ENCODE data around the gene C3orf18.
"Not testable (repeated sequence)": the region's sequence is repeated elsewhere in the genome, so short reads cannot be mapped to it uniquely, and the experiment has no call there.

The C3orf18 gene

DNA sequence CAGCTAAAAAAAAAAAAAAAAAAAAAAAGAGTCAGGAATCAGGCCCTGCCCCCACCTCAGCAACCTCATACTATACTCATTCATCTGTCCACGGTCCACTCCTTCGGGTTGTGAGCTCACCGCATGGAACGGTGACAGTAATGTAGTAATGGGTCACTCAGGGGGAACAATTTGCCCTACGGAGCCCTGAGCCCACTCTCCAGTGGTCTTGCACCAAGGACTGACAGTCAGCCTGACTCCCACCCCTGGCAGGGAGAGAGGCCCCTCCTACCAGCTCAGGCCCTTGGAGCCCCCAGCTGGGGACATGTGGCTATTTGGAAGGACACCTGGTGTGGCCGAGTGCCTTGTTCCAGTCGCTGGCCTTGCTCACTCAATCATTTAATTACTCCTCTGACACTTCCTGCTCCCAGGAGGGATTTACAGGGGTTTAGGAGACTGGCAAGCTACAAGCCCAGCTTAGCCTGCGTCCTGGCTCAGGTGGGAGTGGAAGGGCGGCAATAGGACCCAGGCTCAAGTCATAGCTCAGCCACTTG, 44.2 kb downstream of the C3orf18 start:
- no peak for DNase-seq (ENCODE audit: low read depth)

DNA sequence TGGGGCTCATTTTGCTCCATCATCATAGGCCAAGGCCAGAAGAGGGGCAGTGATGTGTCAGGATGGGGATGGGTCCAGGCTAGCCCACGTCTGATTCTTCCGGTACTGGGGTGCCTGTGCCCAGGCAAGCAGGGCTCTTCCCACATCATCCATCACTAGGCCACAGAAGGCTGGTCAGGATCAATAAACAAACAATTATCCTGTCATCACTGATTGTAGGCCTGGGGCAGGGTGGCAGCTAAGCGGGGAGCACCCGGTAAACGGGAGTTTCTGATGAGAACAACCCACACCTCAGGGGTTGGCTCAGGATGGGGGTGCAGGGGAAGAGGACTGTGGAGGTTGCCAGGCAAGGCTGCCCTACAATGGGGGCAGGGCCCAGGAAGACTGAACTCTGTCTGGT, 46.0 kb downstream of the C3orf18 start:
- DNase-seq (ENCODE audit: low read depth) = no peak

DNA sequence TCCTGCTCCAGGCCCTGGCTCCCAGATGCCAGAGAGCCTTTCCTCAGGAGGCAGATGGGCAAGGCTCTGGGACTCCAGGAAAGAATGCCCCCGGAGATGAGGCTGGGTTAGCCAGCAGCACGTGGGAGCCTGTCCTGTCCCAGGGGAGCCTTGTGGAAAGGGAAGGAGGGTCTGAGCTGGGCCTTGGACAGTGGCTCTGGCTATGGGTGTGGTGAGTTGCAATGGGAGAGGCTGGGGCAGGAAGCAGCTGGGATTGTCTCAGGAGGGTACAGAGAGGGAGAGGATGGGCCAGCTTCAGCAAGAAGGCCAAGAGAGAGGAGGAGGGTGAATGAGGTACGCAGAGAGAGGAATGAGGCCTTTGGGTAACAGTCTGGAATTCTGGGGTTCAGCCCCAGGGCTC, 46.7 kb downstream of the C3orf18 start:
- DNase-seq (ENCODE audit: low read depth) = no peak

DNA sequence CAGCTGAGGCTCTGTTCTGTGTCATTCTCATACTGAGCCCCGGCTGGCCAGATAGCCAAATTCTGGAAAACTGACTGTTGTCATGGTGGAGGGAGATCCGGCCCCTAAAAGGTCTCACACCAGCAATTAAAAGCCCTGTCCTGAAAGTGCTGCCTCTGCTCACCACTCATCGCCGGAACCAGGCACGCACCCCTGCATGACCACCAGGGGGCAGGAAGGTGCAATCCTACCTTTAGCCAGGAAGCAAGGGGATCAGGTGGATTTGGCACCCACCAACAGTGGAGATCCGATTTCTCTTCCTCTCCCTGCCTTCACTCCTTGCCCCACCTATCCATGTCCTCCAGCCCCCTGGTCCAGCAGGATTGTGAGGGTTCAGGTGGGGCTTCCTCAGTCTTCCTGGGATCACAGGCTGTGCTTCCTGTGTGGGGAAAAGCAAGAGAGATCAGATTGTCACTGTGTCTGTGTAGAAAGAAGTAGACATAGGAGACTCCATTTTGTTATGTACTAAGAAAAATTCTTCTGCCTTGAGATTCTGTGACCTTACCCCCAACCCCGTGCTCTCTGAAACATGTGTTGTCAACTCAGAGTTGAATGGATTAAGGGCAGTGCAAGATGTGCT, 48.0 kb downstream of the C3orf18 start:
- peak; percentile 47 for DNase-seq (ENCODE audit: low read depth)

DNA sequence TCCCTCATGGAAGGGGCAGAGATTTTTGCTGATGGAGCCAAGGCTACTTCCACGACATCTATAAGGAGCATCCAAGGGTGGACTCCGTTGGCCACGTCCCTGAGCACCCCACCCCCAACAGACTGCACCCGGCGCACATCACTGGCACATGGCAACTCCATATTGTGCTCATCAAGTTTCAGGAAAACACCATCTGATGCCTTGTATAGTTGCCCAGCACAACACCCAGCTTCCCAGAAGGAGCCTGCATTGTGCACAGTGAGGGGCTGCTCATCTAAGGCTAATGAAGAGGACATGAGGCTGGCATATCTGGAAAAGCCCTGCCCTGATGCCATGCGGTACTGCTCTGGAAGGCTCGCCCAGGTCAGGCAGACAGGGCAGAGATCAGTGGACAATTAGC, 49.1 kb downstream of the C3orf18 start:
- no peak for DNase-seq (ENCODE audit: low read depth)

DNA sequence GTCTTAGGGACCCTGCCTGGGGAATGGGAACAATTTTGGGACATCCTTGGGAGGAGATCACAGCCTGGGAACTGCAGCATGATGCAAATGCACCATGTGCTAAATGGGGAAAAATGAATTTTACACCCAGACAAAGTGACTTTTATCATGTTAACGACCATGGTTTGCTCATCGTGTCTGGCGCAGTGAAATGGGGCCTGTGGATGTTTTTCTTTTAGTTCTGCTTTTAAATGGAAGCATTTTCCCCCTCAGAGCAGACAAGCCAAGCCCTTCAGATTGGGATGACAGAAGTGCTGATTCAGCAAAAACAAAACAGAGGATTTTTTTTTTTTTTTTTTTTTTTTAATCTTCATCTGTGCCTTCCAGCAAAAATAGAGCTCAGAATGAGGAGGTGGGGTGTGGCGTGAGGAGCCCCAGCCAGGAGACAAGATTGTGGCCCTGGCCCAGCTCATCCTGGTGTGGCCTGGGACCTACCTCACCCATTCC, 49.8 kb downstream of the C3orf18 start:
- DNase-seq (ENCODE audit: low read depth) = no peak

DNA sequence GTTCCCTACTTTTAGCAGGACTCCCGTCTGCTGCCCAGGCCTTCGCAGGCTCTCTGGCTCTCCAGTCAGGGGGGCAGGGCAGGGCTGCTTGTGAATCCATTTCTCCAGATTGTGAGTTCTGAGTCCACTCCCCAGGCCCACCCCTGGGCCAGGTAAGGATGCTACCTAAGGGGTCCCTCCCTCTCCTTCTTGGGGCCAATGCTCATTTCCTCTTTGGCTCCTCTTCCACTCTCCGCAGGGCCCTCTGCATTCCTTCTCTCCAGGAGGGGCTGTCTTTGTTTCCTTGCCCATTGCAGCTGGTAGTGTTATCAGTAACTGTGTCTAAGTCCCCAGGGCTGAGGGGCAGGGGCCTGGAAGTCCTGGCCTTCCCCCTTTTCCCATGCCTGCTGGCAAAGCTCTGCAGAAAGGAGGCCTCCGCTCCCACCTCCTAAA, 51.1 kb downstream of the C3orf18 start:
- no peak for DNase-seq (ENCODE audit: low read depth)

DNA sequence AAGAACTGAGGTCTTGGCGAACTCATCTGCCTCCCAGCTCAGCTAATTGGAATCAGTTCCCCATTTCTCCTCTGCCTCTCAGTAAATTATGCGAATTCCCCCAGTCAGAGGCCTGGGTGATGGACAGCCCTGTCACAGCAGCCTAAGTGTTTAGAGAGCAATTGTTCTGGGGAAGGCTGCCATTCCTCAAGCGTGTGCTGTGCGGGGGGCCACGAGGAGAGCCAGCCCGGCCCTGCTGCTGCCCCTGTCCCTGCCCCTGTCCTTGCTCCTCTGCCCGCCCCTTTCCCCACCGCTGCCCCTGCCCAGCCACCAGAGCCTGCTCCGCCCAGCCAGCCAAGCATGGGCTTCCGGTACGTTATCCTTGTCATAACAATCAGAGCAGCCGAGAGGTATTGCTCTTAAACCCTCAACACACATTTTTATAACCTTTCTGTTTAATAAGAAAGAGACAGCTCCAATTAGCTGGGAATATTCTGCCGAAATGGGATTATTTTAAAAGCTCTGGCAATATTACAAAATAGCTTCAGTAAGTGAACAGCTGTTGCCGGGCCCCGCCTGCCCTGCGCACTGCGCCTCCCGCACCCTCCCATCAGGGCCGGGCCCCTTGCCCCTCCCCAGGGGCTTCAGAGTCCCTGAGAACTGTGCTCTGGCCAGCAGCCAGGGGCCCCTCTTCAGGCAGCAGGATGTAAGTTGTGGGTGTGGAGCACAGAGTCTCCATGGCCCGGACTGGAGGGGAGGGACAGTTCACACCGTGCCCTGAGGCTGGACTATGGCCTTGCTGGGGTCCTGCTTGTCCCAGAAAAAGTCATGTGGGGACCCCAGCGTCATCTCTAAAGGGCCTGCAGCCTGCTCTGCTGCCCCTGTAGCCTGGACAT, 51.7 kb downstream of the C3orf18 start:
- DNase-seq (ENCODE audit: low read depth) = no peak

DNA sequence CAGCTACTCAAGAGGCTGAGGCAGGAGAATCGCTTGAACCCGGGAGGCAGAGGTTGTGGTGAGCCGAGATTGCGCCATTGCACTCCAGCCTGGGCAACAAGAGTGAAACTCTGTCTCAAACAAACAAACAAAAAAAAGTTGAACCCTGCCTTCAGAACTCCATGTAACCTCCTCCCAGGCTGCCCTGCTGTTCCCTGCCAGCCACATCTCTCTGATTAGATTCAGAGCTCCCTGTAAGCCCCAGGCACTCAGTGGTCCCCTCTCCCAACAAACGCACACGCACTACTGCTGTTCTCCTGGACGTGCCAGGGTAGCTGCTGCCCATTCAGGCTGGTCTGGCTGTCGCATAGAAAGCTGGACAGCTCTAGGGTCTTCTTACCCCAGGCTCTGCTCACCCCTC, 54.6 kb downstream of the C3orf18 start:
- not testable (repeated sequence) for DNase-seq (ENCODE audit: low read depth)

DNA sequence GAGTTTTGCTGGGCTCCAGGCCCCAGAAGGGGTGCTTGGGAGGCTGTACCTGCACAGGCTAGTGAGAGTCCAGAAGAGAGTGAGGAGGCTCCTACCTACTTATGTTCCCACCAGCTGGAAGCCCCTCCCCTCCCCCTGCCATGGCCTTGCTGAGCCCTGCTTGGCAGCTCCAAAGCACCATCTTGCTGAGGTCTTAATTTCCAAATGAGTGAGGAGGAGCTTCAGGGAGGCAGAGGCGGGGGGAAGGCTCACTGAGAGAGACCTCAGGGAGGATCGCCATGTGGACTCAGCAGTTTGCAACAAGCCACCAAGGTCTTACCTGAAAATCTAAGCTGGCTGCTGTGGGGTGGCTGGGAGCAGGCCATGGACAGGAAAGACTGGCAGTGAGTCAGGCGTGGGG, 55.4 kb downstream of the C3orf18 start:
- DNase-seq (ENCODE audit: low read depth) = no peak

DNA sequence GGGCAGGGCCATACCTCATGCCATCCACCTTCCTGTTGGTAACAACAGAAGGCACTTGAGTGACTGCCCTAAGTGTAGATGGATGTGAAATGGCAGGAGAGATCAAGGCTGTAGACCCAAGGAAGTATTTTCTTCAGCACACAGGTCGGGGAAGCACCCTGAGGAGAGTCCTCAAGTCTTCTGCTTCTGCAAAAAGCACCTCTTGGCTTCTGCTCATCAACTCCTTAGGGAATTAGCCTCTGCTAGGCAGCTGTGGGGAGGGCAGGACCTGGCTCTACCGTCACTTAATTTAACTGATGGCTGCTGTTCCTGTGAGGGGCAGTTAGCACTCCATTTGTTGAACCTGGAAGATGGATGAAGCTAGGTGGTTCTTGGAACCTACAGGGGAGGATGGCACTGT, 57.2 kb downstream of the C3orf18 start:
- no peak for DNase-seq (ENCODE audit: low read depth)

DNA sequence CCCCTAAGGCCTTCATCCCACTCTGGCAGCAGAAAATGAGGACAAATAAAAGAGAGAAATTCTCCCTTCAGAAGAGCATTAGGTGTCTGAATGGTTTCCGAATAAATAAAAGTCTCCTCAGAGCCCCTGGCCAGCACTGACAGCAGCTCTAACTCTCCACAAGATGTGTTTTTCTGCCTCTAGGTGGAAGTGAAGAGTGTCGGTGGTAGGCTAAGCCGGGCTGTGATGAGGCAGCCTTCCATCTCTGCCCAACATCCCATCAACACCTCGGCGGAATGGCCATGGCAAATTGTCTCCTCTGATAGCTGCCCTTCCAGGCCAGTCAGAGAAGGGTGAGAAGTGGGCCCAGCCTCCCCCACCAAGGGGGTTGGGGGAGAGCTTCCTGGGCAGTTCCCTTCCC, 57.8 kb downstream of the C3orf18 start:
- no peak for DNase-seq (ENCODE audit: low read depth)

DNA sequence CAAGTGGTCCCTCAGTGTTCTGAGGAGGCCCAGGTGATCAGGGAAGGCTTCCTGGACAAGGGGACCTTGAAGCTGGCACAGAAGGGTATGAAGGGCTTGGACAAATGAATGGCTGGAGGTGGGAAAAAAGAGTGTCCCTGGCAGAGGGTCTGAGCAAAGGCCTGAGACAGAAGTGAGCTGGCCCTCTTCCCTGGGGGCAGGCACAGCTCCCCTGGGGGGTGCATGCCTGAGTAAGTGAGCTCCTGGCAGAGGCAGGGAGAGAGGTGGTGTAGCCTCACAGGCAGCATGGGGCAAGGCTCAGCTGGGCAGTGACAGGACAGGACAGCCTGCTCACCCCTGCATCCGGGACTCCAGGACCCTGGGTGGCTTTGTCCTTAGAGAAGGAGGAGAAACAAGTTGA, 58.7 kb downstream of the C3orf18 start:
- DNase-seq (ENCODE audit: low read depth) = no peak
